Measurements from ENCODE around the gene ZNF407. TPM values are rescaled to one million over a fixed set of nuclear protein-coding genes. Genes with fewer than 3 reads are reported as not detected.

The ZNF407 gene
- total RNA-seq, 1 donor from 2014 or later, result 10.6 TPM

DNA sequence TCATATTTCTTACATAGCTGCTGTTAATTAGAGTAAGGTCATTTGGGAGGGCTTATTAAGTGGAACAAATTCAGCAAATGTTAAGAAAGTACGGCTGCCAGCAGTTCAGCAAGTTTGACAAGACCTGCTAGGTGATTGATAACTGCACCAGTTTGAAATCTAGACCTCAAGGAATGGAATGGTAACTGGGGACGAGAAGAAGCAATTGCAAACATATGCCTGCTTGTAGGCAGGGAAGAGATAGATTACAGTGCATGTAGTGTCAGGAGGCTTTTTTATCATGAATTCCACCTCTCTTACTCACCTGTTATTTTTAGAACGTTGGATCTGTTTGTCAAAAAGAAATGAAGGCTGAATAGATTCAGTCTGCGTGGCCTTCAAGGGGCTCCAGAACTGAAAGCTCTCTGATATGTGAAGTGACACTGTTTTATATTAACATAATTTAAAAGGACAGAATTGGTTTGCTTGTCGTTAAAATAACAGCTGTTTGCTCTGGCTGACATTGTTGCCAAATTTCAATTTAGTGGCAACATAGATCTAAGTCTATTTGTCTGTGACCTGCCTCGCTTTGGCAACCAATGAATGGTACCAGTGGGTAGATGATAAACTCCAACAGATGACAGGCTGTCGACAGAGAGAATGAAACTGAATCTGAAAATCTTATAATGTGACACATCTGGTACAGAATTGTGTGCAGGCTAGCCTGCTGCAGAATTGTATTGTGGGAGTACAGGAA lies 199.3 kb downstream of the ZNF407 start:
- H3K27ac ChIP-seq (replicated peaks), result peak overlapping the region; percentile 78
- intact Hi-C loops (cut with micrococcal nuclease), result no loop called here
- peak overlapping the region; percentile 31 for H3K4me3 ChIP-seq
- H3K27me3 ChIP-seq (ENCODE audit: low read depth), result no peaks in the 10 kb centered on the region
- no peak for DNase-seq
- no peaks in the 10 kb centered on the region for H3K9me3 ChIP-seq (replicated peaks)
- TF ChIP-seq, protein P1, sequence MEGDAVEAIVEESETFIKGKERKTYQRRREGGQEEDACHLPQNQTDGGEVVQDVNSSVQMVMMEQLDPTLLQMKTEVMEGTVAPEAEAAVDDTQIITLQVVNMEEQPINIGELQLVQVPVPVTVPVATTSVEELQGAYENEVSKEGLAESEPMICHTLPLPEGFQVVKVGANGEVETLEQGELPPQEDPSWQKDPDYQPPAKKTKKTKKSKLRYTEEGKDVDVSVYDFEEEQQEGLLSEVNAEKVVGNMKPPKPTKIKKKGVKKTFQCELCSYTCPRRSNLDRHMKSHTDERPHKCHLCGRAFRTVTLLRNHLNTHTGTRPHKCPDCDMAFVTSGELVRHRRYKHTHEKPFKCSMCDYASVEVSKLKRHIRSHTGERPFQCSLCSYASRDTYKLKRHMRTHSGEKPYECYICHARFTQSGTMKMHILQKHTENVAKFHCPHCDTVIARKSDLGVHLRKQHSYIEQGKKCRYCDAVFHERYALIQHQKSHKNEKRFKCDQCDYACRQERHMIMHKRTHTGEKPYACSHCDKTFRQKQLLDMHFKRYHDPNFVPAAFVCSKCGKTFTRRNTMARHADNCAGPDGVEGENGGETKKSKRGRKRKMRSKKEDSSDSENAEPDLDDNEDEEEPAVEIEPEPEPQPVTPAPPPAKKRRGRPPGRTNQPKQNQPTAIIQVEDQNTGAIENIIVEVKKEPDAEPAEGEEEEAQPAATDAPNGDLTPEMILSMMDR (IDR thresholded peaks at IDR 0.05; ENCODE audit: borderline replicate concordance), result no peak
- H3K4me1 ChIP-seq, result peaks cover 33% of the 10 kb centered on the region
- no peaks in the 10 kb centered on the region for H3K36me3 ChIP-seq

DNA sequence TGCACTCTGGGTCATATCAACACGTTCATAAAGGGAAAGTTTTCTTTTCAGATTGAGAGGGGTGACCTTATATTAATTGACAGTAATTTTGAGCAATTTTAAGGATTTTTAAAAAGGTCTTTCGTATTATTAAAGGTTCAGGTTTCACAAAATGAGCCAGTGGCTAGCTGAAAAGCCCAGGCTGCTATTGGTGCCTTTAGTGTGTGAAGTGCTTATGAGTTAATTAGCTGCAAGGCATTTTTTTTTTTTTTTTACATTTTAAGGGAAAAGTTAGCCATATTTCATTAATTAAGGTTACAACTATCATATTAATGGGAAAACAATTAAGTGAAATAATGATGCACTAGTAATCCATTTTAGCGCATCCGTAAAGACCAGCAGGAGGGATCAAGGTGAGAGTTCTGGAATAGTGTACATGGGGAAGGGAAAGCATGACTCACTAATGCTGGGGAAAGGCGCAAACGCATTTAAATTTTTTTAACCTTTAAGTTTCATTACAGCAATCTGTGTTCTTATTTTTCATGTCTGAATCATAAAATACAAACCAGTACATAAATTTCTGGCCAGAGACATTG lies 200.0 kb downstream of the ZNF407 start:
- DNase-seq, result no peak
- Histone ChIP-seq H3K36me3 (no peaks in the 10 kb centered on the region), H3K9me3 (replicated peaks) (no peaks in the 10 kb centered on the region), H3K4me3 (peak overlapping the region; percentile 31), H3K27ac (replicated peaks) (peak overlapping the region; percentile 78), H3K4me1 (peaks cover 33% of the 10 kb centered on the region), H3K27me3 (ENCODE audit: low read depth) (no peaks in the 10 kb centered on the region)
- intact Hi-C loops (cut with micrococcal nuclease), result no loop called here
- TF ChIP-seq, protein P1 (IDR thresholded peaks at IDR 0.05; ENCODE audit: borderline replicate concordance), result no peak

DNA sequence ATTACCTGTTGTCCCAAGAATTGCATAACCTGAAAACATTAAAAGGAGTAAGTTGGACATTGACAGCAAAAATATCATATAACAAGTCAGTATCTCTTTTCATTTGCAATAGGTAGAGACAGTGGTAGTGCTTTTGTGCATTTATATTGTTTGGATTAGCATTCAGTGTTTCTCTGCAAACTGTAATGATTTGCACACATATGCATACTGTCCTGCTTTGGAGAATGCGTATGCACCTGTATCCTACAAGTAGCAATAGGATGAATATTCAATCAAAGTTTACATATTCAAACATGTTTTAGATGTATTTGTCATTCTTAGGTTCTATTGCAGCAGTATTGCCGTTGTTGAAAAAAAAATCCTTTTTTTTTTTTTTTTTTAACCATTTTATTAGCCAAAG lies 201.9 kb downstream of the ZNF407 start:
- intact Hi-C loops (cut with micrococcal nuclease), result no loop called here
- Histone ChIP-seq H3K27me3 (ENCODE audit: low read depth) (no peaks in the 10 kb centered on the region), H3K4me1 (peaks cover 46% of the 10 kb centered on the region), H3K27ac (replicated peaks) (peak overlapping the region; percentile 78), H3K4me3 (no peak overlapping the region), H3K36me3 (no peaks in the 10 kb centered on the region), H3K9me3 (replicated peaks) (no peaks in the 10 kb centered on the region)
- TF ChIP-seq, protein P1 (IDR thresholded peaks at IDR 0.05; ENCODE audit: borderline replicate concordance), result no peak
- no peak for DNase-seq

GRCh38 chr18:74800098-74800497 lies 202.4 kb downstream of the ZNF407 start:
- Histone ChIP-seq H3K27ac (replicated peaks) (peak overlapping the region; percentile 78), H3K27me3 (ENCODE audit: low read depth) (no peaks in the 10 kb centered on the region), H3K36me3 (no peaks in the 10 kb centered on the region), H3K4me3 (no peak overlapping the region), H3K9me3 (replicated peaks) (no peaks in the 10 kb centered on the region), H3K4me1 (peaks cover 51% of the 10 kb centered on the region)
- intact Hi-C loops (cut with micrococcal nuclease), result no loop called here
- no peak for DNase-seq
- TF ChIP-seq, protein P1 (IDR thresholded peaks at IDR 0.05; ENCODE audit: borderline replicate concordance), result no peak

DNA sequence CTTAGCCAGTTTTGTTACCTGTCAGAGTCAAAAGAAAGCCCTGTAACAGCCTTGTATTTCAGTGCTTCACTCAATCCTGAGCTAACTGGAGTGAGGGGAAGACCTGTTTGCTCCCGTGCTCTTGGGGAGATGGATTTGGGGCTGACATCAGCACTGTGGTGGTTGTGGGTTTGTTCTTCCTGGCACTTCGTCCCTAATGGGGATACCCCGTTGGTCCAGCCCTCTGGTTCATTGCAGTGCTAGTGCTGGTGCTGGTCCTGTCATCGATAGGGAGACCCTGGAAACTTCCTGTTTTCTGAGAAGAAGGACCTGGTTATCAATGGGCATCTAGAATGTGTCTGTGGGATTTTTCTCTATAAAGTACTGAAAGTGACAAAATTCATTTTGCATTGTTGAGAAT lies 205.4 kb downstream of the ZNF407 start:
- Histone ChIP-seq H3K9me3 (replicated peaks) (no peaks in the 10 kb centered on the region), H3K4me1 (peaks cover 41% of the 10 kb centered on the region), H3K27me3 (ENCODE audit: low read depth) (no peaks in the 10 kb centered on the region), H3K4me3 (no peak overlapping the region), H3K36me3 (no peaks in the 10 kb centered on the region), H3K27ac (replicated peaks) (peak overlapping the region; percentile 65)
- TF ChIP-seq, protein P1 (IDR thresholded peaks at IDR 0.05; ENCODE audit: borderline replicate concordance), result no peak
- no peak for DNase-seq
- intact Hi-C loops (cut with micrococcal nuclease), result no loop called here
